ENCODE data around the gene EPGN.

EPGN gene

GRCh38 chr4:74318276-74318675 lies 10.0 kb downstream of the EPGN start:
- Histone ChIP-seq H3K4me3 (ENCODE audit: low read depth, low read length) (no peak overlapping the region), H3K9me3 (ENCODE audit: control insufficient read depth, low read length) (no peaks in the 10 kb centered on the region), H3K9ac (no peak overlapping the region), H3K27me3 (ENCODE audit: control insufficient read depth, insufficient read depth, low read length) (no peaks in the 10 kb centered on the region), H3K27ac (no peak overlapping the region), H3K79me2 (no peaks in the 10 kb centered on the region), H2AFZ (no peak overlapping the region), H3K36me3 (ENCODE audit: control insufficient read depth, insufficient read depth, low read length) (no peaks in the 10 kb centered on the region), H3K4me1 (no peaks in the 10 kb centered on the region), H3K4me2 (ENCODE audit: low read length) (no peak overlapping the region)
- no peak for TF ChIP-seq CTCF (IDR thresholded peaks at IDR 0.05)

- Histone ChIP-seq H3K27me3 (ENCODE audit: control insufficient read depth, insufficient read depth, low read length) (no peaks in the 10 kb centered on the region), H3K4me1 (no peaks in the 10 kb centered on the region), H3K4me3 (ENCODE audit: low read depth, low read length) (no peak overlapping the region), H3K9ac (no peak overlapping the region), H3K79me2 (no peaks in the 10 kb centered on the region), H3K4me2 (ENCODE audit: low read length) (no peak overlapping the region), H3K36me3 (ENCODE audit: control insufficient read depth, insufficient read depth, low read length) (no peaks in the 10 kb centered on the region), H2AFZ (no peak overlapping the region), H3K27ac (no peak overlapping the region), H3K9me3 (ENCODE audit: control insufficient read depth, low read length) (no peaks in the 10 kb centered on the region)
- no peak for TF ChIP-seq CTCF (IDR thresholded peaks at IDR 0.05)
Observed at GRCh38 chr4:74319470-74319869, 11.2 kb downstream of the EPGN start.

GRCh38 chr4:74320559-74321118 lies 12.4 kb downstream of the EPGN start:
- Histone ChIP-seq H3K27me3 (ENCODE audit: control insufficient read depth, insufficient read depth, low read length) (no peaks in the 10 kb centered on the region), H2AFZ (peak overlapping the region; percentile 50), H3K36me3 (ENCODE audit: control insufficient read depth, insufficient read depth, low read length) (no peaks in the 10 kb centered on the region), H3K9me3 (ENCODE audit: control insufficient read depth, low read length) (no peaks in the 10 kb centered on the region), H3K9ac (no peak overlapping the region), H3K27ac (no peak overlapping the region), H3K4me1 (no peaks in the 10 kb centered on the region), H3K4me3 (ENCODE audit: low read depth, low read length) (no peak overlapping the region), H3K4me2 (ENCODE audit: low read length) (no peak overlapping the region), H3K79me2 (no peaks in the 10 kb centered on the region)
- peak; percentile 36 for TF ChIP-seq CTCF (IDR thresholded peaks at IDR 0.05)

- no peak overlapping the region for H3K9ac ChIP-seq
- TF ChIP-seq CTCF (IDR thresholded peaks at IDR 0.05): no peak
- H3K27me3 ChIP-seq (ENCODE audit: control insufficient read depth, insufficient read depth, low read length): no peaks in the 10 kb centered on the region
- no peak overlapping the region for H3K4me2 ChIP-seq (ENCODE audit: low read length)
- no peaks in the 10 kb centered on the region for H3K9me3 ChIP-seq (ENCODE audit: control insufficient read depth, low read length)
- H3K4me3 ChIP-seq (ENCODE audit: low read depth, low read length): no peak overlapping the region
- H2AFZ ChIP-seq: no peak overlapping the region
- no peak overlapping the region for H3K27ac ChIP-seq
- no peaks in the 10 kb centered on the region for H3K79me2 ChIP-seq
- no peaks in the 10 kb centered on the region for H3K36me3 ChIP-seq (ENCODE audit: control insufficient read depth, insufficient read depth, low read length)
- H3K4me1 ChIP-seq: no peaks in the 10 kb centered on the region
Observed at GRCh38 chr4:74322301-74322700, 14.0 kb downstream of the EPGN start.

GRCh38 chr4:74323663-74324062 lies 15.4 kb downstream of the EPGN start:
- TF ChIP-seq CTCF (IDR thresholded peaks at IDR 0.05): no peak
- no peak overlapping the region for H2AFZ ChIP-seq
- no peaks in the 10 kb centered on the region for H3K27me3 ChIP-seq (ENCODE audit: control insufficient read depth, insufficient read depth, low read length)
- no peaks in the 10 kb centered on the region for H3K79me2 ChIP-seq
- H3K27ac ChIP-seq: no peak overlapping the region
- H3K36me3 ChIP-seq (ENCODE audit: control insufficient read depth, insufficient read depth, low read length): no peaks in the 10 kb centered on the region
- H3K9me3 ChIP-seq (ENCODE audit: control insufficient read depth, low read length): no peaks in the 10 kb centered on the region
- no peaks in the 10 kb centered on the region for H3K4me1 ChIP-seq
- H3K4me3 ChIP-seq (ENCODE audit: low read depth, low read length): no peak overlapping the region
- no peak overlapping the region for H3K4me2 ChIP-seq (ENCODE audit: low read length)
- no peak overlapping the region for H3K9ac ChIP-seq
